ENCODE data around the gene CEMIP2. TPM values are rescaled to one million over a fixed set of nuclear protein-coding genes. Genes with fewer than 3 reads are reported as not detected.

CEMIP2 gene
- total RNA-seq, 1 donor from 2014 or later: 139 TPM

DNA sequence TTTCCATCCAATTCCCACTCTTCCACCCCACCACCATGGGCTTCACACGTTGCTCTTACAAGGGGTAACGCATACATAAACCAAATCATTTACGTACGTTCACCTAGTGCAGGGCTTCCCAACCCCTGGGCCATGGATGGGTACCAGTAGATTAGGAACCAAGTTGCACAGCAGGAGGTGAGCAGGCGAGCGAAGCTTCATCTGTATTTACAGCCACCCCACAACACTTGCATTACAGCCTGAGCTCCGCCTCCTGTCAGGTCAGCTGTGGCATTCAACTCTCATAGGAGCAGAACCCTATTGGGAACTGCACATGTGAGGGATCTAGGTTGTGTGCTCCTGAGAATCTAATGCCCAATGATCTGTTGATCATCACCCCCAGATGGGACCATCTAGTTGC, 82.3 kb downstream of the CEMIP2 start:
- Histone ChIP-seq H3K9ac (ENCODE audit: low read length) (no peak overlapping the region), H3K4me3 (ENCODE audit: insufficient read depth, low read depth, low read length) (no peak overlapping the region), H3K36me3 (ENCODE audit: insufficient read depth, low read length) (peaks cover 18% of the 10 kb centered on the region), H3K79me2 (ENCODE audit: insufficient read depth, low read length) (no peaks in the 10 kb centered on the region), H3K4me2 (ENCODE audit: low read length) (no peak overlapping the region), H3K9me3 (ENCODE audit: insufficient read depth, low read depth, low read length) (no peaks in the 10 kb centered on the region), H2AFZ (ENCODE audit: low read depth, low read length) (no peak overlapping the region), H4K20me1 (ENCODE audit: insufficient read depth, low read length) (no peaks in the 10 kb centered on the region), H3K27ac (ENCODE audit: low read depth, low read length) (no peak overlapping the region), H3K4me1 (ENCODE audit: insufficient read depth, low read length) (peaks cover 30% of the 10 kb centered on the region), H3K27me3 (ENCODE audit: insufficient read depth, low read length) (no peaks in the 10 kb centered on the region)
- H3K27ac Mint-ChIP-seq (ENCODE audit: unreplicated experiment): no peak overlapping the region
- H3K9me3 Mint-ChIP-seq (ENCODE audit: unreplicated experiment): no peaks in the 10 kb centered on the region
- H3K4me1 Mint-ChIP-seq (ENCODE audit: low read depth, unreplicated experiment): peaks cover 51% of the 10 kb centered on the region
- no peak for FAIRE-seq
- no peak for DNase-seq (ENCODE audit: low read depth)
- H3K4me3 Mint-ChIP-seq (ENCODE audit: unreplicated experiment): no peak overlapping the region
- peaks cover 11% of the 10 kb centered on the region for H3K36me3 Mint-ChIP-seq (ENCODE audit: low read depth, unreplicated experiment)
- H3K27me3 Mint-ChIP-seq (ENCODE audit: low read depth, unreplicated experiment): no peaks in the 10 kb centered on the region
- TF ChIP-seq, protein P1, sequence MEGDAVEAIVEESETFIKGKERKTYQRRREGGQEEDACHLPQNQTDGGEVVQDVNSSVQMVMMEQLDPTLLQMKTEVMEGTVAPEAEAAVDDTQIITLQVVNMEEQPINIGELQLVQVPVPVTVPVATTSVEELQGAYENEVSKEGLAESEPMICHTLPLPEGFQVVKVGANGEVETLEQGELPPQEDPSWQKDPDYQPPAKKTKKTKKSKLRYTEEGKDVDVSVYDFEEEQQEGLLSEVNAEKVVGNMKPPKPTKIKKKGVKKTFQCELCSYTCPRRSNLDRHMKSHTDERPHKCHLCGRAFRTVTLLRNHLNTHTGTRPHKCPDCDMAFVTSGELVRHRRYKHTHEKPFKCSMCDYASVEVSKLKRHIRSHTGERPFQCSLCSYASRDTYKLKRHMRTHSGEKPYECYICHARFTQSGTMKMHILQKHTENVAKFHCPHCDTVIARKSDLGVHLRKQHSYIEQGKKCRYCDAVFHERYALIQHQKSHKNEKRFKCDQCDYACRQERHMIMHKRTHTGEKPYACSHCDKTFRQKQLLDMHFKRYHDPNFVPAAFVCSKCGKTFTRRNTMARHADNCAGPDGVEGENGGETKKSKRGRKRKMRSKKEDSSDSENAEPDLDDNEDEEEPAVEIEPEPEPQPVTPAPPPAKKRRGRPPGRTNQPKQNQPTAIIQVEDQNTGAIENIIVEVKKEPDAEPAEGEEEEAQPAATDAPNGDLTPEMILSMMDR (IDR thresholded peaks at IDR 0.05; ENCODE audit: insufficient read depth, low read depth, low read length): no peak
- TF ChIP-seq EZH2 (IDR thresholded peaks at IDR 0.05; ENCODE audit: insufficient read depth, low read length): no peak

DNA sequence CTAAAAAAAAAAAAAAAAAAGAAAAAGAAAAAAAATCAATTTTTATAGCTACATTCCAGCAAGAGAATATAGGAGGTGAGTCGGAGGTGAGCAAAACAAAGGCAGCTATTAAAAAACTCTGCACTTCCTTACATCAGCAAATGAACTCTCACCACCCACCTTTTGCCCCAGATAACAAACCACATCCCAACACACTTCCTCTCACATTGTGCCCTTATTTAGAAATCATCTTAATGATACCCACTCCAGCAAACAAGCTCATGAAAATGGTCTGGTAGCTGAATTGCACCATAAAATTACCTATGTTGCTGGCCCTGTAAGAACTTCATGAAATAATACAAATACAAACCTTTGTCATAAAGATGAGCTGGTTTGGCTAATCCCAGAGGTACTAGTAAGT, 82.9 kb downstream of the CEMIP2 start:
- TF ChIP-seq EZH2 (IDR thresholded peaks at IDR 0.05; ENCODE audit: insufficient read depth, low read length): no peak
- TF ChIP-seq, protein P1 (IDR thresholded peaks at IDR 0.05; ENCODE audit: insufficient read depth, low read depth, low read length): no peak
- DNase-seq (ENCODE audit: low read depth) (no peak), FAIRE-seq (no peak)
- no peak overlapping the region for H3K9ac ChIP-seq (ENCODE audit: low read length)
- Mint-ChIP-seq H3K27ac (ENCODE audit: unreplicated experiment) (no peak overlapping the region), H3K4me3 (ENCODE audit: unreplicated experiment) (no peak overlapping the region), H3K4me1 (ENCODE audit: low read depth, unreplicated experiment) (peaks cover 52% of the 10 kb centered on the region), H3K9me3 (ENCODE audit: unreplicated experiment) (no peaks in the 10 kb centered on the region), H3K27me3 (ENCODE audit: low read depth, unreplicated experiment) (no peaks in the 10 kb centered on the region), H3K36me3 (ENCODE audit: low read depth, unreplicated experiment) (peaks cover 11% of the 10 kb centered on the region)
- peaks cover 18% of the 10 kb centered on the region for H3K36me3 ChIP-seq (ENCODE audit: insufficient read depth, low read length)
- no peak overlapping the region for H3K4me3 ChIP-seq (ENCODE audit: insufficient read depth, low read depth, low read length)
- no peak overlapping the region for H3K27ac ChIP-seq (ENCODE audit: low read depth, low read length)
- H2AFZ ChIP-seq (ENCODE audit: low read depth, low read length): no peak overlapping the region
- H3K4me1 ChIP-seq (ENCODE audit: insufficient read depth, low read length): peaks cover 35% of the 10 kb centered on the region
- no peaks in the 10 kb centered on the region for H3K27me3 ChIP-seq (ENCODE audit: insufficient read depth, low read length)
- H3K4me2 ChIP-seq (ENCODE audit: low read length): no peak overlapping the region
- H3K9me3 ChIP-seq (ENCODE audit: insufficient read depth, low read depth, low read length): no peaks in the 10 kb centered on the region
- no peaks in the 10 kb centered on the region for H4K20me1 ChIP-seq (ENCODE audit: insufficient read depth, low read length)
- no peaks in the 10 kb centered on the region for H3K79me2 ChIP-seq (ENCODE audit: insufficient read depth, low read length)

DNA sequence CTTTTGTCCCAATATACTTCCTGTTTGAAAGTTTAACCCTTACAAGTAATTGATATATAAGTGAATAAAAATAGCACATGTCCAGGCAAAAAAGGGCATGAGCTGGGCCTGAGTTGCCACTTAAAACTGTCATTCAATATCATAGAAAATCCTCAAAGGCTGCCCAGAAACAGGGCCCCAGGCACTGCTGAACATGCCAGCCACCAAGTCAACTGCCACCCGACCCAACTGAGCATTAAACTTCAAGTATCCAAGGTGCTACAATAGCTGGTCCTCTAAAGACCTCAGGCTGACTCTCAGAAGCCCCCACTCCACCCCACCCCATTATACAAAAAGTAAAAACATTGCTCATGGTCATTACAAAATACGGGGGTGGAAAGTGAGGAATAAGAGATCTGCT, 83.7 kb downstream of the CEMIP2 start:
- peaks cover 55% of the 10 kb centered on the region for H3K4me1 Mint-ChIP-seq (ENCODE audit: low read depth, unreplicated experiment)
- H3K4me3 ChIP-seq (ENCODE audit: insufficient read depth, low read depth, low read length): no peak overlapping the region

More for the DNA sequence above, 83.7 kb downstream of the CEMIP2 start:
- peaks cover 9% of the 10 kb centered on the region for H3K36me3 Mint-ChIP-seq (ENCODE audit: low read depth, unreplicated experiment)
- FAIRE-seq (no peak), DNase-seq (ENCODE audit: low read depth) (no peak)
- no peaks in the 10 kb centered on the region for H3K9me3 Mint-ChIP-seq (ENCODE audit: unreplicated experiment)
- Histone ChIP-seq H4K20me1 (ENCODE audit: insufficient read depth, low read length) (no peaks in the 10 kb centered on the region), H3K9ac (ENCODE audit: low read length) (no peak overlapping the region), H2AFZ (ENCODE audit: low read depth, low read length) (no peak overlapping the region), H3K79me2 (ENCODE audit: insufficient read depth, low read length) (no peaks in the 10 kb centered on the region), H3K4me2 (ENCODE audit: low read length) (no peak overlapping the region), H3K27ac (ENCODE audit: low read depth, low read length) (no peak overlapping the region), H3K4me1 (ENCODE audit: insufficient read depth, low read length) (peaks cover 43% of the 10 kb centered on the region), H3K27me3 (ENCODE audit: insufficient read depth, low read length) (no peaks in the 10 kb centered on the region), H3K36me3 (ENCODE audit: insufficient read depth, low read length) (peaks cover 12% of the 10 kb centered on the region), H3K9me3 (ENCODE audit: insufficient read depth, low read depth, low read length) (no peaks in the 10 kb centered on the region)
- H3K27ac Mint-ChIP-seq (ENCODE audit: unreplicated experiment): no peak overlapping the region
- TF ChIP-seq, protein P1 (IDR thresholded peaks at IDR 0.05; ENCODE audit: insufficient read depth, low read depth, low read length): no peak
- TF ChIP-seq EZH2 (IDR thresholded peaks at IDR 0.05; ENCODE audit: insufficient read depth, low read length): no peak
- no peaks in the 10 kb centered on the region for H3K27me3 Mint-ChIP-seq (ENCODE audit: low read depth, unreplicated experiment)
- no peak overlapping the region for H3K4me3 Mint-ChIP-seq (ENCODE audit: unreplicated experiment)

All from astrocyte (in vitro differentiated cells and primary cell).